GM12891 (cell line): ENCODE data around the gene USF2.
A peak's percentile ranks its signal among the peaks of the same experiment; 100 is the strongest.

Experiments
- PAX5 ChIP-seq: IDR thresholded peaks from 2 replicates; pipeline ENCODE4 v1.6.1; 2011; ENCODE audit warnings: low read length, moderate library complexity, mild to moderate bottlenecking; ENCODE audit not compliant: insufficient read depth, severe bottlenecking
- POLR2A ChIP-seq: IDR thresholded peaks from 2 replicates; pipeline ENCODE4 v1.6.1; 2011; ENCODE audit warnings: low read depth, low read length, control low read depth
- POLR2AphosphoS5 ChIP-seq: IDR thresholded peaks from 2 replicates; pipeline ENCODE4 v1.6.1; 2011; ENCODE audit warnings: low read depth, low read length, control low read depth
- POU2F2 ChIP-seq: IDR thresholded peaks from 2 replicates; pipeline ENCODE4 v1.6.1; 2011; ENCODE audit warnings: low read depth, mild to moderate bottlenecking, control low read depth, low read length, moderate library complexity
- SPI1 ChIP-seq: IDR thresholded peaks from 2 replicates; pipeline ENCODE4 v1.6.1; 2011; ENCODE audit warnings: low read depth, low read length, control low read depth
- TAF1 ChIP-seq: IDR thresholded peaks from 2 replicates; pipeline ENCODE4 v1.6.1; 2011; ENCODE audit warnings: low read depth, low read length, control low read depth

- TF ChIP-seq POLR2A (peak; percentile 10; the same call in 1 of the 2 replicates), POLR2AphosphoS5 (no peak), TAF1 (no peak), PAX5 (no peak), SPI1 (no peak), POU2F2 (no peak)
Measured at GRCh38 chr19:35264268-35265125, 4.3 kb upstream of the USF2 start.
